ENCODE results near the gene PDAP1. TPM values are rescaled to one million over a fixed set of nuclear protein-coding genes. Genes with fewer than 3 reads are reported as not detected.

PDAP1 gene
- total and polyA plus RNA-seq, 9 of the 15 experiments (the other 6 are each of a cell fraction or from before 2014, with no cell fraction given), result 10.2 to 315 (median 129) TPM

- no peak overlapping the region for H3K4me2 ChIP-seq (ENCODE audit: insufficient read depth, low read length)
- POLR2A ChIA-PET, result interaction anchor here (0.7 to 4.7 kb wide), 3 partner anchors 9 to 67 kb away, joined by 3 to 53 read pairs (median 4); partner anchors contain the start of genes BUD31, CPSF4, PDAP1 and PTCD1
- H3K9me3 ChIP-seq (replicated peaks; ENCODE audit: control insufficient read depth, insufficient read depth, low read depth, low read length), result no peaks in the 10 kb centered on the region
- DNase-seq (ENCODE audit: extremely low read depth in 1 of 4, low spot score in 3 of 4), result no peak
- H4K20me1 ChIP-seq (replicated peaks; ENCODE audit: control insufficient read depth, insufficient read depth, low read length), result peaks cover 14% of the 10 kb centered on the region
- H3K27me3 ChIP-seq (ENCODE audit: control insufficient read depth in 2 of 2, insufficient read depth in 2 of 2, low read length in 2 of 2), result no peaks in the 10 kb centered on the region
- CTCF ChIA-PET (ENCODE audit: low intra/inter-chr PET ratio), result no interaction called here
- no peak overlapping the region for H2AFZ ChIP-seq (ENCODE audit: low read depth, low read length)
- peaks cover 8% of the 10 kb centered on the region for H3K9me1 ChIP-seq (ENCODE audit: control insufficient read depth, insufficient read depth, low read length)
- ATAC-seq, result no peak
- no TSS peak for BruUV-seq (replicated peaks)
- in situ Hi-C loops (cut with MboI), result no loop called here
- no peak overlapping the region for H3K4me3 ChIP-seq
- H3K36me3 ChIP-seq (ENCODE audit: control insufficient read depth, insufficient read depth, low read length), result peaks cover 96% of the 10 kb centered on the region
- intact Hi-C loops (cut with micrococcal nuclease), result no loop called here
- 89% methylated on average over 6 of the region's 9 CpGs for WGBS (ENCODE audit: insufficient coverage, low coverage, missing lambda C conversion rate)
- FAIRE-seq, result no peak
- peaks cover 9% of the 10 kb centered on the region; the same call in 1 of the 3 replicates for H3K79me2 ChIP-seq (ENCODE audit: control insufficient read depth, insufficient read depth, low read length)
- H3K9ac ChIP-seq (ENCODE audit: insufficient read depth in 1 of 2, low read depth in 2 of 2, low read length in 2 of 2), result peak overlapping the region in 1 of 2 experiments; percentile 37; a peak in 1 of 4 replicates
- peaks cover 9 to 24% of the 10 kb centered on the region in 2 experiments; a peak in 4 of 5 replicates for H3K4me1 ChIP-seq (replicated peaks in 1 of 2; ENCODE audit: control insufficient read depth in 2 of 2, insufficient read depth in 2 of 2, low read length in 2 of 2)
- no peak overlapping the region for H3K27ac ChIP-seq (ENCODE audit: extremely low read depth, low read depth, low read length)
- TF ChIP-seq SRF (CRISPR knock-in tag; IDR thresholded peaks at IDR 0.05) (no peak), ZBTB9 (CRISPR knock-in tag; IDR thresholded peaks at IDR 0.05) (no peak), POU5F1 (IDR thresholded peaks at IDR 0.05; ENCODE audit: borderline replicate concordance, low read depth, low read length, partially characterized antibody) (no peak), RUNX1 (IDR thresholded peaks at IDR 0.05; ENCODE audit: low read depth) (no peak), ZBTB1 (CRISPR knock-in tag; IDR thresholded peaks at IDR 0.05; ENCODE audit: borderline replicate concordance, low read depth) (no peak), POLR2G (IDR thresholded peaks at IDR 0.05; ENCODE audit: low read depth, low read length) (peak; percentile 57), XRCC3 (IDR thresholded peaks at IDR 0.05) (no peak), TEAD1 (CRISPR knock-in tag; IDR thresholded peaks at IDR 0.05) (no peak), ZNF655 (CRISPR knock-in tag; IDR thresholded peaks at IDR 0.05) (no peak), NR1H2 (CRISPR knock-in tag; IDR thresholded peaks at IDR 0.05) (no peak), SRSF9 (IDR thresholded peaks at IDR 0.05; ENCODE audit: borderline replicate concordance, low read depth, low read length) (no peak)
- TF ChIP-seq, protein P1, sequence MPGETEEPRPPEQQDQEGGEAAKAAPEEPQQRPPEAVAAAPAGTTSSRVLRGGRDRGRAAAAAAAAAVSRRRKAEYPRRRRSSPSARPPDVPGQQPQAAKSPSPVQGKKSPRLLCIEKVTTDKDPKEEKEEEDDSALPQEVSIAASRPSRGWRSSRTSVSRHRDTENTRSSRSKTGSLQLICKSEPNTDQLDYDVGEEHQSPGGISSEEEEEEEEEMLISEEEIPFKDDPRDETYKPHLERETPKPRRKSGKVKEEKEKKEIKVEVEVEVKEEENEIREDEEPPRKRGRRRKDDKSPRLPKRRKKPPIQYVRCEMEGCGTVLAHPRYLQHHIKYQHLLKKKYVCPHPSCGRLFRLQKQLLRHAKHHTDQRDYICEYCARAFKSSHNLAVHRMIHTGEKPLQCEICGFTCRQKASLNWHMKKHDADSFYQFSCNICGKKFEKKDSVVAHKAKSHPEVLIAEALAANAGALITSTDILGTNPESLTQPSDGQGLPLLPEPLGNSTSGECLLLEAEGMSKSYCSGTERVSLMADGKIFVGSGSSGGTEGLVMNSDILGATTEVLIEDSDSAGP (CRISPR knock-in tag; IDR thresholded peaks at IDR 0.05), result no peak
- TF ChIP-seq, protein P2, sequence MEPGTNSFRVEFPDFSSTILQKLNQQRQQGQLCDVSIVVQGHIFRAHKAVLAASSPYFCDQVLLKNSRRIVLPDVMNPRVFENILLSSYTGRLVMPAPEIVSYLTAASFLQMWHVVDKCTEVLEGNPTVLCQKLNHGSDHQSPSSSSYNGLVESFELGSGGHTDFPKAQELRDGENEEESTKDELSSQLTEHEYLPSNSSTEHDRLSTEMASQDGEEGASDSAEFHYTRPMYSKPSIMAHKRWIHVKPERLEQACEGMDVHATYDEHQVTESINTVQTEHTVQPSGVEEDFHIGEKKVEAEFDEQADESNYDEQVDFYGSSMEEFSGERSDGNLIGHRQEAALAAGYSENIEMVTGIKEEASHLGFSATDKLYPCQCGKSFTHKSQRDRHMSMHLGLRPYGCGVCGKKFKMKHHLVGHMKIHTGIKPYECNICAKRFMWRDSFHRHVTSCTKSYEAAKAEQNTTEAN (CRISPR knock-in tag; IDR thresholded peaks at IDR 0.05), result no peak
- TF ChIP-seq, protein P3, sequence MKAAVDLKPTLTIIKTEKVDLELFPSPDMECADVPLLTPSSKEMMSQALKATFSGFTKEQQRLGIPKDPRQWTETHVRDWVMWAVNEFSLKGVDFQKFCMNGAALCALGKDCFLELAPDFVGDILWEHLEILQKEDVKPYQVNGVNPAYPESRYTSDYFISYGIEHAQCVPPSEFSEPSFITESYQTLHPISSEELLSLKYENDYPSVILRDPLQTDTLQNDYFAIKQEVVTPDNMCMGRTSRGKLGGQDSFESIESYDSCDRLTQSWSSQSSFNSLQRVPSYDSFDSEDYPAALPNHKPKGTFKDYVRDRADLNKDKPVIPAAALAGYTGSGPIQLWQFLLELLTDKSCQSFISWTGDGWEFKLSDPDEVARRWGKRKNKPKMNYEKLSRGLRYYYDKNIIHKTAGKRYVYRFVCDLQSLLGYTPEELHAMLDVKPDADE (conservative IDR thresholded peaks at IDR 0.05; ENCODE audit: control insufficient read depth, low read depth, low read length), result no peak
Observed at GRCh38 chr7:99418260-99418659, 9.9 kb upstream of the PDAP1 start.

Data from K562 (cell line).